Fibroblast of villous mesenchyme (primary cell): ENCODE results near the gene PRKCE. TPM values are rescaled to one million over a fixed set of nuclear protein-coding genes. Genes with fewer than 3 reads are reported as not detected.

Experiments
- DNase-seq: peaks from one replicate; pipeline ENCODE4 v3.0.0-alpha.2; 2010; ENCODE audit warnings: low read depth
- H3K4me3 ChIP-seq: 2 replicates; pipeline ENCODE4 v1.5.1; 2011; ENCODE audit warnings: low read depth, mild to moderate bottlenecking, low read length
- CTCF ChIP-seq: IDR thresholded peaks from 2 replicates; pipeline ENCODE4 v1.5.1; 2012; ENCODE audit warnings: low read depth, mild to moderate bottlenecking, low read length; ENCODE audit not compliant: insufficient read depth
- total RNA-seq: library from RNA; depleted of rRNA; stranded (reverse); fragments of >200 nt; gene quantifications from 2 replicates; pipeline ENCODE4 v1.2.3, GENCODE V29; 2012

Gene PRKCE
- total RNA-seq, 1 donor = 27.2 TPM

GRCh38 chr2:45640576-45640975 lies 10.9 kb upstream of the PRKCE start:
- H3K4me3 ChIP-seq = no peak overlapping the region
- no peak for TF ChIP-seq CTCF
- DNase-seq = no peak

GRCh38 chr2:45643095-45643494 lies 8.4 kb upstream of the PRKCE start:
- peak; percentile 21 for DNase-seq
- TF ChIP-seq CTCF = no peak
- H3K4me3 ChIP-seq = peak overlapping the region; percentile 72

- TF ChIP-seq CTCF = peak; percentile 86
- peak overlapping the region; percentile 72 for H3K4me3 ChIP-seq
- peak; percentile 37 for DNase-seq
Measured at GRCh38 chr2:45643543-45644542, 7.6 kb upstream of the PRKCE start.

- no peak for DNase-seq
- no peak overlapping the region for H3K4me3 ChIP-seq
- TF ChIP-seq CTCF = no peak
Measured at GRCh38 chr2:45646289-45646688, 5.2 kb upstream of the PRKCE start.

- no peak for TF ChIP-seq CTCF
- no peak for DNase-seq
- H3K4me3 ChIP-seq = no peak overlapping the region
Measured at GRCh38 chr2:45647356-45647755, 4.1 kb upstream of the PRKCE start.

- H3K4me3 ChIP-seq = no peak overlapping the region
- peak; percentile 52 for DNase-seq
- no peak for TF ChIP-seq CTCF
Measured at GRCh38 chr2:45647986-45648520, 3.4 kb upstream of the PRKCE start.
